LNCAP (cell line): ENCODE measurements around the gene MBD3L2.
"Not testable (repeated sequence)": the region's sequence is repeated elsewhere in the genome, so short reads cannot be mapped to it uniquely, and the experiment has no call there.

Experiments used
- TF ChIP-seq, protein P1 (sequence below): fragments of 450-650 bp; IDR thresholded peaks from 2 replicates; pipeline ENCODE4 v1.5.1; 2017; ENCODE audit warnings: mild to moderate bottlenecking

Gene MBD3L2

DNA sequence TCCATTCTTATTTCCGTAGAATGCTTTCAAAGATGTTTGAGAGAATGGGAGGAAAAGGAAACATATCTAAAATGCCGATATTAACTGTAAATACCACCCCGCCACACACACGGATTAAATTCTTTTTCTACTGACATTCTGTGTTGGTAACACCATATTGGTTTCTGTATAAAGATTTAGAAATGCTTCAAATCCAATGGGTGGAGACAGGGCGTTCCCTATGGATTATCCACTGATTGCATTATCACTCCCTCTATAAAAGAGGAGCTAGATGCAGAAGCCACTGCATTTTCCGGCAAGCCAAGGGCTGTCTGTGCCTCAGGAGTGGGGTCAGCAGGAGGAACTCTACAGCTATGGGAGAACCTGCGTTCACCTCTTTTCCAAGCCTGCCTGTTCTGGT, at the start of gene MBD3L2:
Gene MBD3L2 (plus strand): TSS at position 301 of the 400 bp plus-strand sequence. CDS start 53 bp downstream, at position 354.
- TF ChIP-seq, protein P1, sequence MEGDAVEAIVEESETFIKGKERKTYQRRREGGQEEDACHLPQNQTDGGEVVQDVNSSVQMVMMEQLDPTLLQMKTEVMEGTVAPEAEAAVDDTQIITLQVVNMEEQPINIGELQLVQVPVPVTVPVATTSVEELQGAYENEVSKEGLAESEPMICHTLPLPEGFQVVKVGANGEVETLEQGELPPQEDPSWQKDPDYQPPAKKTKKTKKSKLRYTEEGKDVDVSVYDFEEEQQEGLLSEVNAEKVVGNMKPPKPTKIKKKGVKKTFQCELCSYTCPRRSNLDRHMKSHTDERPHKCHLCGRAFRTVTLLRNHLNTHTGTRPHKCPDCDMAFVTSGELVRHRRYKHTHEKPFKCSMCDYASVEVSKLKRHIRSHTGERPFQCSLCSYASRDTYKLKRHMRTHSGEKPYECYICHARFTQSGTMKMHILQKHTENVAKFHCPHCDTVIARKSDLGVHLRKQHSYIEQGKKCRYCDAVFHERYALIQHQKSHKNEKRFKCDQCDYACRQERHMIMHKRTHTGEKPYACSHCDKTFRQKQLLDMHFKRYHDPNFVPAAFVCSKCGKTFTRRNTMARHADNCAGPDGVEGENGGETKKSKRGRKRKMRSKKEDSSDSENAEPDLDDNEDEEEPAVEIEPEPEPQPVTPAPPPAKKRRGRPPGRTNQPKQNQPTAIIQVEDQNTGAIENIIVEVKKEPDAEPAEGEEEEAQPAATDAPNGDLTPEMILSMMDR, result not testable (repeated sequence)

DNA sequence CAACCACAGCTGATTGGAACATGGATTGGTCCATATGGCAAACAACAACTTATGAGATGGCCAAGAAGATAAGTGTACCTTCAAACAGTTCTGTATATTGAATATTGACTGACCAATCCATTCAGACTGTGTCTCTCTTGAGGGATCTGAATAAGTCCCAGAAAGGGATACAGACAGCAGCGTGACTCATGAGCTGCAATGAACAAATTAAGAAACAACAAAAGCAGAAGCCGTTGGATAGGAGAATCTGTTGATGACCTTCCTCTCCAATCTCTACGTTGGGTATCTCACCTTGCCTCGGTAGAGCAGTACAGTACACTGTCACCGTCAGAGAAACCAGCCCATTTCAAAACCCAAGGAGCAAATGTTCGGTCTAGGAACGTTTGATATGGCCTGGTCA, 49.2 kb upstream of the MBD3L2 start:
- TF ChIP-seq, protein P1, result no peak

DNA sequence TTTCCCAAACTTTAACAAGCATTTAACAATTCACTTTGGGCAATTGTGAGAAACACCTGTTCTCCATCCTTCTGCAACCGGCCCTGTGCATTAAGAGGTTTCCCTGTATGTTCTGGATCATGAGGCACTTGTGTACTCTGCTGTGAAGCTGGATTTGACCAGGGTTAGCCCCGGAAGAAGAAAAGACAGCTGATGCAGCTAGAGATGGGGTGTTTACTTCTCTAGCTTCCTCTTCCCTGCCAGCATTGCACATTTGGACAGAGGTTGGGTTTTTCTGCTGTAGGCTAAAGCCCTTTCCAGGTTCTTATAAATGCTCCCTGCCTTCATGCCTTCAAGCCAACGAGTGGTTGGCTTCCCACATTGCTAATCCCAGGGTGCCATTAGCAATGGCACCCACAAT, 48.8 kb upstream of the MBD3L2 start:
- TF ChIP-seq, protein P1, result no peak

DNA sequence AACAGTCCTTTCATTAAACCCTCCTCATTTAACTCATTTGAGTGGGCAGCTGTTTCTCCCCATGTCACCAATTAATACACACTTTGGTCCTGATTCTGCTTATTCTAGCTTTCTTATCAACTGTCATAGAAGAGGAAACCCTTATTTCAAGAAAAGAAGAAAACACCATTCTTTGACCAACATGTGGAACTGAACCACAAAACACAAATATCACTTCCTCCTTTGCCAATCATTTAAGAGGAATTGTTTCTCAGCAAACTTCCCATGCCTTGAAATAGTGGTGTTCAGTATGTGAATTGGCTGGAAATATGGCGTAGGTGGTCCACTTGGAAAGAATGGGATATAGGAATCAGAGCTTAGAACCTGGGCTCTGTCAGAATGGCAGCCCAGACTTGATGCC, 48.3 kb upstream of the MBD3L2 start:
- TF ChIP-seq, protein P1, result no peak

DNA sequence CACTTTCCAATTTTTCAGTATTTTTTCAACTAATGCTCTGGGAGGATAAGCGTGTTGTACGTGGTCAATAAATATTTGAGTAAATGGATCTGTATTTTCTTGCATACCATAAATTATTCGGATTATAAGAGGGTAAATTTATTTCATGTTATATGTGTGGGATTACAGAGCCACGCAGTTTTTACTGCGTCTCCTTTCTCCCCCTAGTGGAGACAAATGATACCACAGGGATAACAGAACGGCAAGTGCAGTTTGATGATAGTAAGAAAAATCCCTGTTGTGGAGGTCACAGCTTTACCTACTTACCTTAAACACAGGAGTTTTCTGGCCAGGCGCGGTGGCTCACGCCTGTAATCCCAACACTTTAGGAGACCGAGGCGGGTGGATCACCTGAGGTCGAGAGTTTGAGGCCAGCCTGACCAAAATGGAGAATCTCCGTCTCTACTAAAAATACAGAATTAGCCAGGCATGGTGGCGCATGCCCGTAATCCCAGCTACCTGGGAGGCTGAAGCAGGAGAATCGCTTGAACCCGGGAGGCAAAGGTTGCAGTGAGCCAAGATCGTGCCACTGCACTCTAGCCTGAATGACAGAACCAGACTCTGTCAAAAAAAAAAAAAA, 44.7 kb upstream of the MBD3L2 start:
- TF ChIP-seq, protein P1, result peak; percentile 84

DNA sequence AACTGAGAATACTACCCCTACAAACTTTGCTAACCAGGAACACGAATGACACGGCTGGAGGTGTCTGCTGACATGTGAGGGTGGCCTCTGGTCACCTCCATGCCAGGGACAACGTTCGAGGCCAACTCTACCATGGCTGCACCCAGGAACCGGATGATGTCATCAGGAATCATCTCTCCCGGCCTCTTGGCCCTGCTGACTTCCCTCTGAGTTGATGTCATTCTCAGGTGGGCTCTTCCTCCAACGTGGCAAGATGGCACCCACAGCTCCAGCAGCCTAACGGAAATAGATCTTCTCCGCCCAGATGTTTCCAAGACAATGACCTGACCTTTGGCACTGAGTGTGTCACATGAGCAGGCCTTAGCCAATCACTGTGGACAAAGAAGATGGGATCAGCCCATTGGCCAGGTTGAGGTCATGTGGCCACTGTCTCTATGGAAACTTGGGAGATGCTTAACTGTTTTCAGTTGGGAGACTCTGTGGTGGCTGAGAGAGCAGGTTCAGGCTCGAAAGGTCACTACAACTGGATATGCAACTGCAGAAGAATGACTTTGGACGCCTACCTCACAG, 42.9 kb upstream of the MBD3L2 start:
- TF ChIP-seq, protein P1, result no peak

DNA sequence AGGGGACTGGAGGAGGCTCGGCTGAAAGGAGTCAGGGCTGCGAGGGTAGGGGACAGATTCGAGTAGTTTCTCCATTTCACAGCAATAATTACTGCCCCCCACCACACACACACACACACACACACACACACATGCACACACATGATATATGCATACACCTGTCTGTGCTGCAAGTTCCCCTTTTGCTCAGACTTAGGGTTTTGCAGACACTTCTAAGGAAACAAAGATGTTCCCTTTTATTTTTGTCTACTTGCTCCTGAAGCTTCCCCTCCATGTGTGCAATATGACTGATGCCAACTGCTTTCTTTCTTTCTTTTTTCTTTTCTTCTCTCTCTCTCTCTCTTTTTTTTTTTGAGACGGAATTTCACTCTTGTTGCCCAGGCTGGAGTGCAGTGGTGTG, 41.3 kb upstream of the MBD3L2 start:
- TF ChIP-seq, protein P1, result no peak
